Measurements from ENCODE around the gene TSFM.

Gene TSFM

DNA sequence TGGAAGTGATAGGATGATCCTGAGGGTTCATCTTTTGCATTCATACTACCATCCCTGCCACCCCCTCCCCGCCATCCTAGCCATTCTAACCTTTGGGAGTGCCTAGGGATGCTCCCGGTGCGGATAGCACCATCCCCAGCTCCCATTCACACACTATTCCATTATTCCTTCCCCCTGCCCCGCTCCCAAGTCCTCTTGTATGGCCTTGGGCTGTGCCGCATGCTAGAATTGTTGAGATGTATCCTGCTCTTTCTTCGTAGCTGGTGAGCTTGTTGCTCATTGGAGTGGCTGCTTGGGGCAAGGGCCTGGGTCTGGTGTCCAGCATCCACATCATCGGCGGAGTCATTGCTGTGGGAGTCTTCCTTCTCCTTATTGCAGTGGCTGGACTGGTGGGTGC, 37.1 kb upstream of the TSFM start:
- DNase-seq (ENCODE audit: low read depth in 1 of 2, low spot score in 1 of 2) = no peak

DNA sequence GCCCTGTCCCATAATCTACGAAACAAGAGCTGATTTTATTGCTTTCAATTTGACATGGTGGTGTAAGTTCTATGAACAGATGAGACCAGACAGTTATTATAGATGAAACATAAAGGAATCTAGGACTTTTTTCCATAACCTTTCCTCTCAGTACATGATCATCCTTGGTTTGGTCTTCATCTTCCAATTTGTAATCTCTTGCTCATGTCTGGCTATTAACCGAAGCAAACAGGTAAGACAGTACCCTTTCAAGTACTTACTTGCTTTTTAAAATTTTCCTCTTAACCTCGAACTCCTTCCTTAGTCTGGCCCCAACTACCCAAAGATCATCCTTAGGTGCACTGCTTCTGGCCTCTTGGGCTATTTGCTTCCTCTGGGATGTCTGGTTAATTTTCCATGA, 36.6 kb upstream of the TSFM start:
- DNase-seq (ENCODE audit: low read depth in 1 of 2, low spot score in 1 of 2) = no peak

DNA sequence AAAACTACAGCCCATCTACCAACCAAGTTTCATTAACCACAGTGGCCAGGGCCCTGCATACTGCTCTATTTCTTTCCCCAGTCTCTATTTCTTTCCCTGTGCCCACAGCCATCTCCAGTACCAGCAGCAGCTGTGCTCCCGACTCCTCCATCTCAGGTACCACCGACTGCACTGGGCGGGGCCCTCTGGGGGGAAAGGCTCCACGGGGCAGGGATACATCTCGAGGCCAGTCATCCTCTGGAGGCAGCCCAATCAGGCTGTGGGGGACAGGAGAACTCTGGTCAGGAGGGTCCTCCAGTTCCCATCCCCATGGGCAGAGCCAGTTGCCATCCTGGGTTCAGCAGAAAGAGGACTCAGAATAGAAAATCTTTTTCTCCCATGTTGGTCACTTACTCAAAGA, 33.5 kb upstream of the TSFM start:
- DNase-seq (ENCODE audit: low read depth in 1 of 2, low spot score in 1 of 2) = no peak

DNA sequence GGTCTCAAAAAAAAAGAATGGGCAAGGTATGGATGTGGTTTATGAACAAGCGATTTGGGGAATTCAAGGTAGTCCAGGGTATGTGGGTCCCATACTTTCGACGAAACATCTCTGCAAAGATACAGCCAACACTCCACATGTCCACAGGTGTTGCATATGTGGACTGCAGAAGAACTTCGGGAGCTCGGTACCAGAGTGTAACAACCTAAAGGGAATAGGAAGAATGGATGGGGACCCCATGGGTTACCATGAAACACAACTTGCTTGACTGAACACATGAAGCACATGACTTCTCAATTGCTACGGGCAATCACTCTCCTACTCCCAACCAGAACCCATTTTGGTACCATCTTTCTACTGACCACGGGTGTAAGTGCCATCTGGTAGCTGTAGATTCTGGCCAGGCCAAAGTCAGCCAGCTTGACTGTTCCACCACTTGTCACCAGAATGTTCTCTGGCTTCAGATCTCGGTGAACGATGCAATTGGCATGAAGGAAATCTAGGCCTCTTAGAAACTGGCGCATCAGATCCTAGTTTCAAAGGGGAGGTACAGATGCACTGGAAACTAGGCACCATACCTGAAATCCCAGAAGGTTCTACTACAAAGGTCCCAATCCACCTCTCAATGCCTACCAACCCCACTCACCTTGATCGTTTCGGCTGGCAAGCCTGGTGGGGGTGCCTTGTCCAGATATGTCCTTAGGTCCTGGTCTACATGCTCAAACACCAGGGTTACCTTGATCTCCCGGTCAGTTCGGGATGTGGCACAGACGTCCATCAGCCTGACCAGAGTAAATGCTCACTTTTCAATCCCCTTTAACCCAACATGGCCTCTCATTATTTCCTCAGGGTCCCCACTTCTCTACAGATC, 31.8 kb upstream of the TSFM start:
- DNase-seq (ENCODE audit: low read depth in 1 of 2, low spot score in 1 of 2) = no peak

DNA sequence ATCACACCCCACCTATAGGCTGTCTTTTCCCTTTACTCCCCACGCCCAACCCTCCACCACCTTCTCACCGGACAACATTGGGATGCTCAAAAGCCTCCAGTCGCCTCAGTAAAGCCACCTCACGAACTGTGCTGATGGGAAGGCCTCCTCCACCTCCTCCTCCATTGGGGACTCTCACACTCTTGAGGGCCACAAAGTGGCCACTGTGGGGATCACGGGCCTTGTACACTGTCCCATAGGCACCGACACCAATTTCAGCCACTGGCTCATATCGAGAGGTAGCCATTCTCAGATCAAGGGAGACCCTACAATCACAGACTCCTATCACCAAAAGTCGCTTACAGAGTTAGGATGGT, 31.2 kb upstream of the TSFM start:
- DNase-seq (ENCODE audit: low read depth in 1 of 2, low spot score in 1 of 2) = no peak

DNA sequence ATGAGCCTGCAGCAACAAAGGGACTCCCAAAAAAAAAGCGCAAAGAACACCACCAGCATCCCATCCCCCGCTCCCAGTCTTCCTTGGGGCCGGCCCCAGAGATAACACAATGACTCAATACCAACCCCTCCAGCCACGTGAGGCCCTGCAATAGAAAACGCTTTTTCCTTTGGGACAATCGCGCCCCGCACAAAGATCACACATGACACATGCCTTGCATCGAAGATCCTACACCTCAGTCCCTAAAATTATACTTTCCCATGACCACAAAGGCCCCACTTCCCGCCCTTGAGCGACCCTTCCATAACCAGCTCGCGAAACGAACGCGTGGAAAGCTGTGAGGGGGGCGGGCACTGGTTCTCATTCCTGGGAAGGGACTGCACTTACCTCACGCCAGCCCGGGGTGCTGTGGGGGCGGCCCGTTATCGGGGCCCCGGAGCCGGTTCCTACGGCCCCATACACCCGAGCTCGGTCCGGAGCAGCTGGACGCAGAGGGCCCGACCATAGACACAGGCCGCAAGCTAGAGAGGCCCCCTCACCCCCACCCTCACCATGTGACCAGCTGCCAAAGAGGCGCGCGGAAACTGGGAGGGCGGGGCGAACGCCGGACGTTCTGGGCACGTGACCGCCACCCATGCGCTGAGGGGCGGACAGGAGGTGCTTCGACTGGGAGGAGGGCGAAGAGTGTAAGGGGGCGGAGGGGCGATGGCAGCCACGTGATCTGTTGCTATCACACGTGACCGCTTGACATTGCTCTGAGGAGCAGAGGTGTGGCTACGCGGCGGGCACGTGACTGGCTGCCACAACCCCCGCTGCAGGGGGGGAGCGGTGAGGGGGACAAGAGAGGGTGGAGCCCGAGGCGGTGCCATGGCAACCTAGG, 30.6 kb upstream of the TSFM start, which contains the start of gene CDK4:
CDK4 (minus strand) TSS at position 523 of the 880 bp plus-strand sequence. CDS start 593 bp downstream, outside the sequence.
- peak; percentile 90 to 98 for DNase-seq (ENCODE audit: low read depth in 1 of 2, low spot score in 1 of 2)

DNA sequence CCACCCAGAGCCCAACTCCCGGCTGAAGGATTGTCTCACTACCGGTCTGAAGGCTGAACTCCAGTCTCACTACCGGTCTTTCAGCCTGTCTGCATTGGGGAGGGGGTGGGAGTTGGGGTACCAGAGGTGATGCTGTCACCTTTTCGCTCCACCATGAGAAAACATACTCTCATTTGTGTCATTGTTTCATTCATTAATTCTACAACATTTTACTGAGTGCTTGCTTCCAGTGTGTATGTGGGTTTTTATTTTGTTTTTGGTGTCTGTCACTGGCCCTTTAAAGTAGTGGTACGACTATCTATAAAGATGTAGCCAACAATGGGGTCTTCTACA, 30.0 kb upstream of the TSFM start:
- DNase-seq (ENCODE audit: low read depth in 1 of 2, low spot score in 1 of 2) = no peak

DNA sequence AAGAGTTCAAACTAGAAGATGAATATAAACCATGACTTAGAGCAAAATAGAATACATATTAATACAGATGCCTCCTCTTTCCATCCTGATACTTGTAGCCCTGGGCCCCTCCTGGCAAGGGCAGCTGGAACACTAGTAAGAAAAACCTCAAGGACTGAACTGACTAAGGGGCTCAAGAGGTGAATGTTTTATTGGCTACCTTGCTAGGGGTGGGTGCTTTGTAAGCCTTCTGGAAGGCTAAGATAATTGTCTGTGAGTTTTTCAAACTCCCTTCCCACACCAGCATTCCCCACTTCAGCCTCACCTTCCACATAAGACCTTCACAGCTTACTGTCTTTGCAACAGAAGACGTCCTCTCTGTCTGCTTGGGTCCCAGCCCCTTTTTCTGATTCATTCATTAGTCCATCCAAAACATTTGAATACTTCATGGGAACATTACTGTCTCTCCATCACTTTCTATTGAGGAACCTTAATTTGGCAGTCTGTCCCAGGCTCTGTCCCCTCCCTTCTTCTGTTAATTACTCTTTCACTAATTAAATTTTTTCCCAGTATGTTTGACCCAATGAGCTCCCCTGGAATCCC, 28.7 kb upstream of the TSFM start:
- no peak for DNase-seq (ENCODE audit: low read depth in 1 of 2, low spot score in 1 of 2)

DNA sequence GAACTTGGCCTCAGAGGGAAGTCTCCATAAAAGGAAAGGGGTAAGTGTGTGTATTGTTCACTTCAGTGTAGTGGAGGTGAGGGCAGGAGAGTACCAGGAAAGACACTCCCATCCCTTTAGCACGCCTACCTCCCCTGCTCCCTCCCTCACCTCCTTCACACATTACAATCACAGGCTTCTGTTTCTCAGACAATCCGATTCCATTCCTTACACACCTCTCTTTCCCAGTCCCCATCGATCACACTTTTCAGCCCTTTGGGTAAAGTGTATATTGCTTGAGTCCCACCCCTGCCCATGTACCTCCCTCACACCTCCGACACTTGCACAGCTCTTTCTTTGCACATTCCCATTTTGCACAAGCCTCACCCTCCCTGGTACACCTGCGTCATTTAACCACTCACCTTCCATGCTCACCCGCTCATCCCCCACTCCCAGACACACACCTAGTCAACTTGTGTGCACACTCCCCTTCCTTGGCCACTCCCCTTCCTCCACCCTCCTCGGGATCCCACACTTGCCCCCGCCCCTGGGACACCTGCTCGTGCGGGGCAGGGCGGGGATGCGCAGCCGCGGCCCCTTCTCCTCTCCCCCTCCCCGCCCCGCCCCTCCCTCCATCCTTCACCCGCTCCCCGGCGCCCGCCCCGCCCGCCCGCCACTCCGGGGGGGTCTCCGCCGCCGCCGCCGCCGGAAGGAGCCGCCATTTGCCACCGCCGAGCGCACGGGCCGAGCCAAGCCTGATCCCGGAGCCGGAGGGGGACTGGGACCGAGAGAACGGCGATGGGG, 28.0 kb upstream of the TSFM start, which contains the start of gene MARCHF9:
MARCHF9 (plus strand) TSS at position 693 of the 783 bp plus-strand sequence. CDS start 426 bp downstream, outside the sequence.
- peak; percentile 53 to 82 for DNase-seq (ENCODE audit: low read depth in 1 of 2, low spot score in 1 of 2)

DNA sequence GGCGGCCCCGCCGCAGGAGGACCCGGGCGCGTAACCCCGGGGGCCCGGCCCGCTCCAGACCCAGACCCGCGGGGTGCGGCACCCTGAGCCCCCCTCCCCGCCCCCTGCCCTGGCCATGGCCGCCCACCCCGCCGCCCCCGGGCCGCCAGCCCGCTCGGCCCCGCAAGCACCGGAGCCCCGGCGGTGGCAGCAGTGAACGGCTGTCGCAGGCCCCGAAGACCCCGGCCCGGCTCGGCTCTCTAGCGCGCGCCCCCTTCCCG, 27.5 kb upstream of the TSFM start:
- DNase-seq (ENCODE audit: low read depth in 1 of 2, low spot score in 1 of 2) = no peak

DNA sequence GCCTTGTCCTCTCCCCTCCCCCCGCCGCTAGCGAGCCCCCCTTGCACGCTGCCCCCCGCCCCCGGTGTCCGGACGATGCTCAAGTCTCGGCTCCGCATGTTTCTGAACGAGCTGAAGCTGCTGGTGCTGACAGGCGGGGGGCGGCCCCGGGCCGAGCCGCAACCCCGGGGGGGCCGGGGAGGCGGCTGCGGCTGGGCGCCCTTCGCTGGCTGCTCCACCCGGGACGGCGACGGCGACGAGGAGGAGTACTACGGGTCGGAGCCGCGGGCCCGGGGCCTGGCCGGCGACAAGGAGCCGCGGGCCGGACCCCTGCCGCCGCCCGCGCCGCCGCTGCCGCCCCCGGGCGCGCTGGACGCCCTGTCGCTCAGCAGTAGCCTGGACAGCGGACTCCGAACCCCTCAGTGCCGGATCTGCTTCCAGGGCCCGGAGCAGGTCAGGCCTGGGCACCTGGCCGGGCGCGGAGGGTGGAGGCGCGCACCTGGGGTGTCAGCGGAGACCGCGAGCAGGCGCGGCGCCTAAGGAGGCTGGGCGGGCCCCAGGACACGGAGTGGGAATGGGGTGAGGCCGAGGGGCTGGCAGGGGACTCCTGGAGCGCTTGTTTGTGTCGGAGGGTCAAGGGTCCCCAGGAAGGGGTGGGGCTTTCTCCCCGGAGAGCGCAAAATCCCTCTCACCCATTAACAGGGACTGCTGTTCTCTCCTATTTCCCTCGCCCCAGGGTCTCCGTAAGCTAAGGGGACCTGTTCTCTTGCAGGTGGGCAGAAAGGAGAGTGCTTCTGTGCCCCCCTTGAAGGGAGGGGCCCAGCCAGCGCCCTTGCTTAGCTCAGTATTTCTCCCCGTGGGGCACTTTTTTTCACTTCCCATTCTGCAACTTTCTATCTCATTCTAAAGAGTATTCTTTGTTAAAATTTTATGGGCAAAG, 26.9 kb upstream of the TSFM start:
- DNase-seq (ENCODE audit: low read depth in 1 of 2, low spot score in 1 of 2) = no peak

DNA sequence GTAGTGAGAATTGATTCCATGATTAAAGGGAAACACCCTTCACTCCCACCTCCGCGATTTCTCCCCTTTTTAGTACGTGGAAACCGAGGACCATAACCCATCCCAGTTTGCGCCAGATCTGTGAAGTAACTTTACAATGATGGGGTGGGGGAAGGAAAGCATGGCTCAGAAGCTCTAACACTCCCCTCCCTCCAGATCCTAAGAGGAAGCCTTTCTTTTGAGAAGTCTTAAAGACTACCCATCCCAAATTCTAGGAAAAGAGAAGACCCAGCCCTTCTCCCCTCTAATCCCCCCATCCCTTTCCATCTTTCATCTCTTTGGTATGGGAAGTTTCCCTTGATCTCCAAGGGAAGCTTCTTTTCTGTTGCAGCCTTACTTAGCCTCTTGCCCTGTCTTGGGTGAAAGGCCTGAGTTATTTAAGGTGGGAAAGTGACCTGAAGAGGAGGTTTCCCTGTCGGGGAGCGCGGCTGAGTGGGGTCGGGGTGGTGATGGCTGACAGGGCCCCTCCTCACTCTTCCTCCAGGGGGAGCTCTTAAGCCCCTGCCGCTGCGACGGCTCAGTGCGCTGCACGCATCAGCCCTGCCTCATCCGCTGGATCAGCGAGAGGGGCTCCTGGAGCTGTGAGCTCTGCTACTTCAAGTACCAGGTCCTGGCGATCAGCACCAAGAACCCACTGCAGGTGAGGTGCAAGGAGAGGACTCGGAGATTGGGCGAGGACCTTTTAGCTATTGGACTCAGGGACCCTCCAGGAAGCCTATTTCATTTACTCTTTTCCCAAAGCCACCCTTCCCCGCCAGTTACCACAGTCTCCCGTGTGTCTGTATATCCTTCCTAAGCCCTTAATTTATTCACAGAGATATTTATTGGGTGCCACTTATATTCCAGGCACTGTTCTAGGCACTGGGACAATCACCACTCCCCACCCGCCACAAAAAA, 25.9 kb upstream of the TSFM start:
- peak; percentile 56 to 59 for DNase-seq (ENCODE audit: low read depth in 1 of 2, low spot score in 1 of 2)

DNA sequence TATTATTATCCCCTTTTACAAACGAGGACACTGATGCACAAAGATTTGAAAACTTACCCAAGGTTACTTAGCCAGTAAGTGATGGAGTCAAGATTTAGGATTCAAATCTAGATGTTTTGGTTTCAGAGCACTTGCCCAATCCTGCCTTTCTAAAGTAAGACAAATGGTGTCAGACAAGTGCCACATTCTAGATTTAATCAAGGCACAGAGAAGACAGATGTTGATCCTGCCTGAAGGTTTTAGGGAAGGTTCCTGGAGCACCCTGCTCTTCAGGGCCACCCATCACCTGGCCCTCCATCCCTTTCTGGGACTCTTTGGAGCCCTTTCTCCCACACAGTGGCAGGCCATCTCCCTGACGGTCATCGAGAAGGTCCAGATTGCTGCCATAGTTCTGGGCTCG, 24.8 kb upstream of the TSFM start:
- DNase-seq (ENCODE audit: low read depth in 1 of 2, low spot score in 1 of 2) = no peak

DNA sequence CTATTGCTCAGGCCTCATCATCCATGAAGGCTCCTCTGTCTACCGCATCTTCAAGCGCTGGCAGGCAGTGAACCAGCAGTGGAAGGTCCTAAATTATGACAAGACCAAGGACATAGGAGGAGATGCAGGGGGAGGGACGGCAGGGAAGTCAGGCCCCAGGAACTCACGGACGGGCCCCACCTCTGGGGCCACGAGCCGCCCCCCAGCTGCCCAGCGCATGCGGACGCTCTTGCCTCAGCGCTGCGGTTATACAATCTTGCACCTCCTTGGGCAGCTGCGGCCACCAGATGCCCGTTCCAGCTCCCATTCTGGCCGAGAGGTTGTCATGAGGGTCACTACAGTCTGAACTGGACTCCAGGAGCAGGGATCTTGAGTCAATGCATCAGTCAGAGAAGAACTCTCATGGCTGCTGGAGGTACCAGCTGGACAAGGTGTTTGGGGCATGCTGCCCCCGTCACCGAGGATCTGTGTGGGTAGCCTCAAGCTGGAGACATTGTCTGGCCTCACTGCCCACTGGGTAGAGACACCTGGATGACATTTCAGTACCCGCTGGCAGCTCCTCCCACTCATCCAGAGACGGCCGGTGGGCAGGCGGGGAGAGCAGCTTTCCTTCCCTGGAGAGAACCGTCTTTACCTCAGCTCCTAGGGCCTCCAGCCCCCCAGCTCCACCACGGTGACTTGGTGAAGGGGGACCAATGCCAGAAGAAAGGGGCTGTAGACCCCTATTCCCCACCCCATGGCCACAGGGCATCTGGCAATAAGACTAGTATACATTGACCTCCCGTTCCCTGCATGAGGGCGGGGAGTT, 23.8 kb upstream of the TSFM start:
- DNase-seq (ENCODE audit: low read depth in 1 of 2, low spot score in 1 of 2) = no peak

DNA sequence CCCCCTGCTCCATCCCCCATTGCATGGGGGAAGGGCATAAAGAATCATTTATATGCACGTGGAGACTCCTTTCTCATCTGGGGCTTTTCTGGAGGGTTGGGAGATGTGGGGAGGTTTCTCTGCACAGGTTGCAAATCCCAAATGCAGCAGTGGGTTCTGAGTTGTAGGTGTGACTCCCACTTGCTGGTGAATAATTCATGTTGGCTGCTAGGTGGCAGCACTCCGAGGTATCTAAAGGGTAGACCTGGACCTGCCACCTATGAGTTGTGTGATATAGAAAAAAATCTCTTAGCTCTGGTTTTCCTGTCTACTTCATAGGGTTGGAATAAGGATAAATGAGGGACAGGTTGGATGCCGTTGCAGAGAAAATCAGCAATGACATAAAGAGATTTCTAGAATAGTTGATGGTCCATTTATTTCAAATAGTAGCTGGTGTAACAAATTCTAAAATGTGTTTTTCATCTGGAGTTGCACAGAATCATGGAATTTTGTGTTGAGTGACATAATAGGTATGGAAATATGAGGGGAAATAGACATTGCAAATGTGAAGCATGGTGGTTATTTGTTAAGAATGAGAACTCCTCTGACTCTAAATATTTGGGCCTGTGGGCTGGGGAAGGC, 23.1 kb upstream of the TSFM start:
- no peak for DNase-seq (ENCODE audit: low read depth in 1 of 2, low spot score in 1 of 2)

DNA sequence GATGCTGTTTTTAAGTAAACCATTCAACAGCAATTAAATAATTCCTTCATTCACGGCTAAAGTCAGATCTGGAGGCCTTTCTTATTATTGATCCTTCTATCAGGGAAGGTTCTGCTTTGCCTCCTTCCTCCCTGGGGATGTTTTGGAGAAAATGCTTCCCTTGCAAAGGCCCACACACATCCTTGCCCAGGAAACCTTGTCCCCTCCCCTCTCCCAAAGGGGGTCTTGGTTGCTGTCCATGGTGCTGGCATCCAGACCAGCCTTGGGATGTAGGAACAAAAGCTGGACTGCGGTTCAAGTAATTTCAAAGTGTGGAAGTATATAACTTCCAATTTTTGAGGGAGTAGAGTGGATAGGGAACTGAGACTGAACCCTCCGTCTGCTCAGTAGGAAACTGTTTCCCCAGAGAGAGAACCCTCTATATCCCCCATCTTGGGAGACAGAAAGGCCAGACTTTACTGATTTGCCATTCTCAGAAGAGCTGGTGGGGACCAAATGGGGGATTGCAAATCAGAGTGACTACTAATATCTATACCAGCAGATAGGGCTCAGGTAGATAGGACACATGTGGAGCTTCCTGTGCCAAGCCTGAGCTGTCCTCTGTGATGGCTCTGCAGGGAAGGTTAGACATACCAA, 22.1 kb upstream of the TSFM start:
- no peak for DNase-seq (ENCODE audit: low read depth in 1 of 2, low spot score in 1 of 2)

DNA sequence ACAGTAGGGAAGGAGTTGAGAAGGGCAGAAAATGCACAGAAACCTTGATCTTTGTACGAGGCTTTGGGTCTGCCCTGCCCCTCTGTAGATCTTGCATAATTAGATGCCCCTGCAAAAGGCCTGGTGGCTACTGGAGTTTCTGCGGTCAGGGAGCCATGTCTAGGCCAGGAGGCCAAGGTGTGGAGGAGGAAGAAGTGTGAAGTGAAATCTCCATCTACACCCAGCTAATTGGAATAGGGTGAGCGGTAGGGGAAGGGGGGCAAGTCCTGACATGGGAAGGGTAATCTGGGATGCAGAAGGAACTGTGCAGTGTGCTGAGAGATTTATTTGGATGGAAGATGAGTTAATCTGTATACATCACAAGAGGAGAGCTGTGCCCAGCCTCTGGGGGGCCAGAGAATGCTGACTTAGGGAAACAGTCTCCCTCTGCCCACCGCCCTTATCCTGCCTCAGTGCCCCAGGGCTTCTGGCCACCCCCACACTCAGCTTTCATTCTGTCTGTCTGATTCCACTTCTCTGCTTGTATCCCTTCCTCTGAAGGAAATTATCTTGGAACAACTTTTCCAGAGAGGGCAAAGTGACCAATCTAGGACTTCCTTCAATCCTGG, 21.1 kb upstream of the TSFM start:
- no peak for DNase-seq (ENCODE audit: low read depth in 1 of 2, low spot score in 1 of 2)

Measured in activated CD4-positive, alpha-beta T cell treated with anti-CD3 and anti-CD28 coated beads, Interleukin-2, amount 50 U/mL, for 24 hours (primary cell).